RCC 7860 (cell line): ENCODE results near the gene AAMP.

Source experiments
- DNase-seq: peaks from one replicate; pipeline ENCODE4 v3.0.0-alpha.2; 2015; ENCODE audit warnings: low spot score
- FAIRE-seq: peaks from 2 replicates; lab custom pipeline; 2012; peaks lifted over from hg19 to GRCh38; lab: Jason Lieb, UNC

Gene AAMP

GRCh38 chr2:218229851-218230250, 40.1 kb downstream of the AAMP start:
- DNase-seq: peak; percentile 49
- FAIRE-seq: peak; percentile 30

- DNase-seq (peak; percentile 76), FAIRE-seq (peak; percentile 92)
Measured at GRCh38 chr2:218229239-218229638, 40.7 kb downstream of the AAMP start.

GRCh38 chr2:218228366-218229090, 41.4 kb downstream of the AAMP start:
- peak; percentile 53 for DNase-seq
- FAIRE-seq: no peak

- FAIRE-seq: no peak
- DNase-seq: no peak
Measured at GRCh38 chr2:218226903-218227302, 43.0 kb downstream of the AAMP start.

GRCh38 chr2:218224186-218224585, 45.8 kb downstream of the AAMP start:
- DNase-seq: no peak
- FAIRE-seq: no peak

- FAIRE-seq (no peak), DNase-seq (no peak)
Measured at GRCh38 chr2:218223046-218223445, 46.9 kb downstream of the AAMP start.

- FAIRE-seq (no peak), DNase-seq (no peak)
Measured at GRCh38 chr2:218221000-218221399, 48.9 kb downstream of the AAMP start.

GRCh38 chr2:218219934-218220333, 50.0 kb downstream of the AAMP start:
- FAIRE-seq (no peak), DNase-seq (no peak)

- DNase-seq (no peak), FAIRE-seq (no peak)
Measured at GRCh38 chr2:218218268-218219185, 51.4 kb downstream of the AAMP start.

- DNase-seq (no peak), FAIRE-seq (no peak)
Measured at GRCh38 chr2:218217360-218218267, 52.3 kb downstream of the AAMP start.

- FAIRE-seq (no peak), DNase-seq (peak; percentile 78)
Measured at GRCh38 chr2:218216674-218217359, 53.1 kb downstream of the AAMP start, which contains the start of gene ARPC2. TSS of gene ARPC2 (plus strand) at chr2:218217189. CDS start at chr2:218217471, 282 bp downstream.

GRCh38 chr2:218216336-218216673, 53.6 kb downstream of the AAMP start:
- no peak for FAIRE-seq

More at GRCh38 chr2:218216336-218216673, 53.6 kb downstream of the AAMP start:
- no peak for DNase-seq
